SK-N-SH treated with all-trans-retinoic acid at 6 μM for 48 hours (cell line): ENCODE results near the gene S1PR4.

ENCODE experiments used
- ATAC-seq: fragments of 200-7000 bp; cut with Tn5 transposase; 3 replicates; pipeline ENCODE4 v1.9.1; 2020; ENCODE audit warnings: mild to moderate bottlenecking, moderate library complexity
- ARNTL ChIP-seq: fragments of 450-650 bp; formaldehyde crosslinking; IDR thresholded peaks from 2 replicates; pipeline ENCODE4 v1.5.0; 2020; ENCODE audit warnings: low read depth, mild to moderate bottlenecking, moderate library complexity, borderline replicate concordance
- BACH2 ChIP-seq: fragments of 250-450 bp; sonication (Bioruptor Pico); IDR thresholded peaks from 2 replicates; pipeline ENCODE4 v1.9.0; 2021; ENCODE audit warnings: mild to moderate bottlenecking, borderline replicate concordance
- CSDC2 ChIP-seq: fragments of 250-450 bp; sonication (Bioruptor Pico); IDR thresholded peaks from 2 replicates; pipeline ENCODE4 v1.5.0; 2020; ENCODE audit warnings: mild to moderate bottlenecking, moderate library complexity
- CSRNP3 ChIP-seq: fragments of 250-450 bp; sonication (Bioruptor Pico); IDR thresholded peaks from 2 replicates; pipeline ENCODE4 v1.5.1; 2021; ENCODE audit warnings: mild to moderate bottlenecking, moderate library complexity
- ESRRG ChIP-seq: fragments of 250-450 bp; sonication (Bioruptor Pico); IDR thresholded peaks from 2 replicates; pipeline ENCODE4 v1.6.1; 2021; ENCODE audit warnings: mild to moderate bottlenecking
- GLIS3 ChIP-seq: fragments of 250-450 bp; sonication (Bioruptor Pico); IDR thresholded peaks from 2 replicates; pipeline ENCODE4 v1.5.0; 2020; ENCODE audit warnings: mild to moderate bottlenecking, moderate library complexity
- ISL1 ChIP-seq: fragments of 250-450 bp; sonication (Bioruptor Pico); IDR thresholded peaks from 2 replicates; pipeline ENCODE4 v2.1.2; 2022; ENCODE audit warnings: mild to moderate bottlenecking, moderate library complexity
- OSR1 ChIP-seq: fragments of 250-450 bp; sonication (Bioruptor Pico); IDR thresholded peaks from 2 replicates; pipeline ENCODE4 v1.8.0; 2022; ENCODE audit warnings: moderate library complexity, mild to moderate bottlenecking, inconsistent platforms
- PATZ1 ChIP-seq: fragments of 250-450 bp; sonication (Bioruptor Pico); IDR thresholded peaks from 2 replicates; pipeline ENCODE4 v1.8.0; 2020; ENCODE audit warnings: mild to moderate bottlenecking, moderate library complexity, borderline replicate concordance
- POU6F1 ChIP-seq: fragments of 250-450 bp; sonication (Bioruptor Pico); IDR thresholded peaks from 2 replicates; pipeline ENCODE4 v1.8.0; 2021; ENCODE audit warnings: low read depth, mild to moderate bottlenecking, moderate library complexity, borderline replicate concordance
- RARB ChIP-seq: fragments of 250-450 bp; sonication (Bioruptor Pico); IDR thresholded peaks from 2 replicates; pipeline ENCODE4 v1.8.0; 2021; ENCODE audit warnings: mild to moderate bottlenecking, moderate library complexity
- TCF4 ChIP-seq: fragments of 250-450 bp; sonication (Bioruptor Pico); IDR thresholded peaks from 2 replicates; pipeline ENCODE4 v1.8.0; 2021; ENCODE audit warnings: mild to moderate bottlenecking, moderate library complexity, borderline replicate concordance
- TOX ChIP-seq: fragments of 250-450 bp; sonication (Bioruptor Pico); IDR thresholded peaks from 2 replicates; pipeline ENCODE4 v1.8.0; 2021; ENCODE audit warnings: mild to moderate bottlenecking, moderate library complexity, borderline replicate concordance
- TSHZ2 ChIP-seq: fragments of 250-450 bp; sonication (Bioruptor Pico); IDR thresholded peaks from 2 replicates; pipeline ENCODE4 v1.5.0; 2020; ENCODE audit warnings: mild to moderate bottlenecking, moderate library complexity
- ZC3H10 ChIP-seq: fragments of 250-450 bp; sonication (Bioruptor Pico); IDR thresholded peaks from 2 replicates; pipeline ENCODE4 v1.5.1; 2021; ENCODE audit warnings: mild to moderate bottlenecking, moderate library complexity
- ZFP30 ChIP-seq: fragments of 450-650 bp; formaldehyde crosslinking; IDR thresholded peaks from 2 replicates; pipeline ENCODE4 v1.5.0; 2022; ENCODE audit warnings: mild to moderate bottlenecking, moderate library complexity
- ZNF565 ChIP-seq: fragments of 450-650 bp; formaldehyde crosslinking; conservative IDR thresholded peaks from 2 replicates; pipeline ENCODE4 v1.5.0; 2020; ENCODE audit warnings: low read depth, mild to moderate bottlenecking, moderate library complexity
- ZNF8 ChIP-seq: fragments of 450-650 bp; formaldehyde crosslinking; IDR thresholded peaks from 2 replicates; pipeline ENCODE4 v1.5.0; 2020; ENCODE audit warnings: mild to moderate bottlenecking, moderate library complexity

The S1PR4 gene

DNA sequence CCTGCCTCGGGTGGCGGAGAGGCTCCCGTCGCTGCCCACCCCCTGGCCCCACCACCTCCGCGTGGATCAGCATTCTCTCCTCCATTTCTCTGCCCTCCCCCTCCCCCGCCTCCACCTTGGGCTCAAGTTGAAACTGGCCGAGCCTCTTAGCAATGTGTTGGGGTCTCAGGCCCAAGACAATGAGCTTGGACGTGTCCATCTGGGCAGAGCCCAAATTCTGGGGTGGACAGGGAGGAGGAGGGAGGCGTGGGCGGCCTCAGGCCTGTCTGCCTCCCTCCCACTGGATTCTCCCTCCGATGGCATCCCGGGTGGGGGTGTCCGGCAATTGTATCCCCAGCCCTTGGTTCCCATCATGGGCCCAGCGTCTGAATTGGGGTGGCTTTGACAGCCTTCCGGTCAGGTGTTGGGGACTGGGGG is 47.1 kb downstream of the S1PR4 start:
- TF ChIP-seq ZNF565 (CRISPR knock-in tag) (no peak), GLIS3 (CRISPR knock-in tag) (no peak), TCF4 (CRISPR knock-in tag) (no peak), OSR1 (CRISPR knock-in tag) (no peak), ISL1 (CRISPR knock-in tag) (no peak), PATZ1 (no peak), ZFP30 (no peak), CSDC2 (no peak), TSHZ2 (no peak), ZNF8 (CRISPR knock-in tag) (no peak), ESRRG (CRISPR knock-in tag) (no peak)
- ATAC-seq: no peak

DNA sequence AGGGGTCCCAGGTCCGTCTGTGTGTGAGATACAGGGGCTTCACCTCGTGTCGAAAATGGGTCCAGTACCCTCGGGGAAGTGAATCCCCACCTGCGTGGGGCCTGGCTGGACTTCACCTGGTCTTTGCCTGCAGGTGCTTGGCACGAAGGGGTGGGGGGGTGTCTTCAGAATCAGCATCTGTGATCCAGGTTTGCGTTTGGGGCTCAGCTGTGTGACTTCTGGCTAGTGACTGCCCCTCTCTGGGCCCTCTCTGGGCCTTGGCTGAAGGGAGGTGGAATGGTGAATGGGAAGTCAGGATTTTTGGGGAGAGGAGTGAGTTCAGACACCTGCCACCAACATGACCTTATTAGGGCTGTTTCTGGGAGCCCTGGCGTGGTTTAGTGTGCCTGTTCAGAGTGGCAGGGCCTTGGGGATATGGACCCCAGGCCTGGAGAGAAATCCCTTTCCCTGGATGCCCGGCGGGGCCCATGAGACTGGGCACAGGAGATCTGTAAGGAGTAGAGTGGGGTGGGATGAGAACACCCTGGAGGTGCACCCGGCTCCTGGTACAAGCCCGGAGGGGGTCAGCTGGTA is 48.6 kb downstream of the S1PR4 start:
- TF ChIP-seq ARNTL (CRISPR knock-in tag) (no peak), RARB (CRISPR knock-in tag) (no peak), TCF4 (CRISPR knock-in tag) (no peak), ZC3H10 (CRISPR knock-in tag) (no peak), CSRNP3 (no peak), OSR1 (CRISPR knock-in tag) (no peak), ISL1 (CRISPR knock-in tag) (no peak), GLIS3 (CRISPR knock-in tag) (no peak)
- no peak for ATAC-seq

DNA sequence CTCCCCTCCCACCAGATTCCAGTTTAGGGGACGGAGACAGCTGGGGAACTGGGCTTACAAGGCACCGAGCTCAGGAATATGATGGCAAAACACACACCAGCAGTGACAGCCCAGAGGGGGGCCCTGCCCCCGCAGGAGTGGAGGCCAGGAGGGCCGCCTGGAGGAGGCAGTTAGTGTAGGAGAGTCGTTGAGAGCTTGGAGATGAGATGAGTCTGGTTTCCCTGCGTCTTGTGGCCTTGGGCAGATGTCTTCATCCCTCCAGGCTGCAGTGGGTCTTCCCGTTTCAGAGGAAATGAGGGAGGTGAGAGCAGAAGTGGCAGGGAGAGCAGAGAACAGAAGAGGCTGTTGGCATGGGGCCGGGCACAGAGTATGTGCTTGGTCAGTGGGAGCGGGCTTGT is 50.8 kb downstream of the S1PR4 start:
- no peak for TF ChIP-seq CSRNP3
- no peak for TF ChIP-seq ESRRG (CRISPR knock-in tag)
- TF ChIP-seq TOX (CRISPR knock-in tag): no peak
- TF ChIP-seq ZC3H10 (CRISPR knock-in tag): no peak
- no peak for TF ChIP-seq ZFP30
- no peak for TF ChIP-seq ZNF8 (CRISPR knock-in tag)
- no peak for TF ChIP-seq POU6F1 (CRISPR knock-in tag)
- no peak for TF ChIP-seq GLIS3 (CRISPR knock-in tag)
- TF ChIP-seq TCF4 (CRISPR knock-in tag): no peak
- TF ChIP-seq RARB (CRISPR knock-in tag): no peak
- no peak for TF ChIP-seq BACH2 (CRISPR knock-in tag)
- no peak for TF ChIP-seq ARNTL (CRISPR knock-in tag)
- no peak for ATAC-seq
